ENCODE data around the gene PLEKHG5.

- no peak for TF ChIP-seq CTCF (IDR thresholded peaks at IDR 0.05)
- TF ChIP-seq EZH2 (IDR thresholded peaks at IDR 0.05; ENCODE audit: borderline replicate concordance, insufficient read depth, low read depth, low read length, poor library complexity, severe bottlenecking): no peak
These were observed 14.1 kb upstream of the PLEKHG5 start for GRCh38 chr1:6505367-6506209.

Data from B cell (primary cell).